DMS 273 (cell line): ENCODE data around the gene TGFBR1.
"Not testable (repeated sequence)": the region's sequence is repeated elsewhere in the genome, so short reads cannot be mapped to it uniquely, and the experiment has no call there.

Source experiments
- DNase-seq: peaks from one replicate; lab custom pipeline; 2025; ENCODE audit not compliant: unreplicated experiment; lab: John Stamatoyannopoulos, UW

TGFBR1 gene

GRCh38 chr9:99184475-99185347 lies 79.8 kb downstream of the TGFBR1 start:
- DNase-seq = peak; percentile 93

DNA sequence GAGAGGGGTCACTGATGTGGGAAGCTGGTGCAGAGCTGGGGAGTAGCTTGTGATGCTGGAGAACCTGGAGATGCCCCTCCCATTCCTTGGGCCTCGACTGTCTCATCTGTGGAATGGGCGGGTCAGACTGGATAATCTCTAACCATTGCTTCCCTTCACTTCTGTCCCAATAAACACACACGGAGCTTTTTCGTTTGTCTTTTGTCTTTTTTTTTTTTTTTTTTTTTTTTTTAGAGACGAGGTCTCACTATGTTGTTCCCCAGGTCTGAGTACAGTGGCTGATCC lies 80.4 kb downstream of the TGFBR1 start:
- DNase-seq = no peak

DNA sequence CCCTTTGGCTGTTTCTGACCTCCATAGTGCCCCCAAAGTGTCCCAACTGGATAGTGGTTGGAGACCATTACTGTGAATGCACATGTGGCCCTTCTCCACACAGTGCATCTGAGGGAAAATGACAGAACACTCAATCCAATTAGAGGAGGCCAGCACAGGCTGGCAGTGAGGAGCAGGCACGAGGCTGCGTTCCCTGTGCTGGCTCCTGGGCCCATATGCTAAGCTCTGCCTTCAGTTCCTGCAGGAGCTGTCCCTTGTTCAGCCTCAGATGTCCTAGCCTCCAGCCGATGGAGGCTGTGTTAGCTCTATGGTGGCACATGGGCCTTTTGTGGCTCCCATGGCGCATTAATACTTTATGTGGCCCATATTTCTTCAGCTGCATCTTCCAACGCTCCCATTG lies 81.0 kb downstream of the TGFBR1 start:
- no peak for DNase-seq

GRCh38 chr9:99187311-99187710 lies 82.4 kb downstream of the TGFBR1 start:
- DNase-seq = no peak

GRCh38 chr9:99189186-99189585 lies 84.3 kb downstream of the TGFBR1 start:
- DNase-seq = no peak

GRCh38 chr9:99189887-99190596 lies 85.1 kb downstream of the TGFBR1 start:
- DNase-seq = no peak

DNA sequence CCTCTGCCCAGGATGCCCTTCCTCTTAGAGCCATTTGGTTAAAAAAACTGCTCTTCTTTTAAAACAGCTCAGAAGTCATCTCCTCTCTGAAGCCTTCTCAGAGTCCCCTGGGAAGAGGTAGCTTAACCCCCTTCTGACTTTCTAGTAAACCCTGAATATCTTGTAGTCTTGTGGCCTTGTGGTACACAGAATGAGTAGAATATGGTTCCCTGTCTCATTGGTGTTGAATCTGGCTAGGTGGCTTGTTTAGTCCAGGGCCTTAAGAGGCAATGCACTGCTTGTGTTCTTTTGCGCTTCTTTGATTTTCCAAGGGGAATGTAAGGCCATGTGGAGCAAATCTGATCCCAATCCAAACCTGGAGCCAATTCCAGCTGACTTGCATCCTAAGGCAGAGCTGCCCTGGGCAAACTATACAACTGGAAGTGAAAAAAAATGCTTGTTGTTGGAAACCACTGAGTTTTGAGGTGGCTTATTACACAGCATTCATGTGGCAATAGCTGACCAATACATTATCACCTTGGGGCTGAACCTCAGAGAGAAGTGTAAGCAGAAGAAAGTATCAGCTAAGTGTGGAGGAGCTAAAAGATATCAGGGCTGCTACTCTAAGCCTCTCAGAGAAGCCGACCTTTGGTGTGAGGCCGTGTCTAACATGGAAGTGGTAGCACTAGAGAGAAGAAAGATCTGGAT lies 85.8 kb downstream of the TGFBR1 start:
- no peak for DNase-seq

DNA sequence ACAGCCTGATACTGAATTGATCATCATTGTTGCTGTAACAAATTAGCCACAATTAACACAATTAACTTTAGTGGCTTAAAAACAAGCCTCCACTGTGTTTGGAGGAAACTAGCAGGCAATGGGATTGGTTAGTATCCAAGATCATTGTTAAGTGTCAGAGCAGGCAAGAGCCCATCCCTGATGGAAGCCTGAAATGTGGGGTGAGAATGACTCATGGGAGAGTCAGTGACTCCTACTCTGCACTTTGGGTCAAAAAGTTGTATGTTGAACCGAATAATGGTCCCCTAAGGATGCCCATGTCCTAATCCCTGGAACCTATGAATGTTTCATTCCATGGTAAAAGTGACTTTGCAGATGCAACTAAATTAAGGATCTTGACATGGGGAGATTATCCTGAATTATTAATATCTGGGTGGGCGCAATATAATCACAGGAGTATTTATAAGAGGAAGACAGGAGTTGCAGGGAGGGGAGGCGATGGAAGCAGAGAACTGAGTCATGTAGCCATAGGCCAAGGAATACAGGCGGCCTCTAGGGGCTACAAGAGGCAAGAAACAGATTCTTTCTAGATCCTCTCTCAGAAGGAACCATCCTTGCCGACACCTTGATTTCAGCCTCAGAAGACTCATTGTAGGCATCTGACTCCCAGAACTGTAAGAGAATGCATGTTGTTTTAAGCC lies 88.0 kb downstream of the TGFBR1 start:
- peak; percentile 14 for DNase-seq

- DNase-seq = no peak
Observed at GRCh38 chr9:99193466-99193821, 88.5 kb downstream of the TGFBR1 start.

DNA sequence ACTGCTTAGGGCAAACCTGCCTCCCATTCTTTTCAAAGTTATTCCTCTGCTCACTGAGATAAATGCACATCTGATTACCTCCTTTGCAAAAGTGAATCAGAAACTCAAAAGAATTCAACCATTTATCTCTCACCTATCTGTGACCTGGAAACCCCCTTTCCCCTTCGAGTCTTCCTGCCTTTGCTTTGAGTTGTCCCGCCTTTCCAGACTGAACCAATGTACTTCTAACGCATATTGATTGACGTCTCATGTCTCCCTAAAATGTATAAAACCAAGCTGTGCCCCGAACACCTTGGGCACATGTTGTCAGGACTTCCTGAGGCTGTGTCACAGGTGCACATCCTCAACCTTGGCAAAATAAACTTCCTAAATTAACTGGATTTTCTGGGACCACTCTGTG lies 91.6 kb downstream of the TGFBR1 start:
- not testable (repeated sequence) for DNase-seq

GRCh38 chr9:99197124-99197630 lies 92.3 kb downstream of the TGFBR1 start:
- DNase-seq = peak; percentile 74

DNA sequence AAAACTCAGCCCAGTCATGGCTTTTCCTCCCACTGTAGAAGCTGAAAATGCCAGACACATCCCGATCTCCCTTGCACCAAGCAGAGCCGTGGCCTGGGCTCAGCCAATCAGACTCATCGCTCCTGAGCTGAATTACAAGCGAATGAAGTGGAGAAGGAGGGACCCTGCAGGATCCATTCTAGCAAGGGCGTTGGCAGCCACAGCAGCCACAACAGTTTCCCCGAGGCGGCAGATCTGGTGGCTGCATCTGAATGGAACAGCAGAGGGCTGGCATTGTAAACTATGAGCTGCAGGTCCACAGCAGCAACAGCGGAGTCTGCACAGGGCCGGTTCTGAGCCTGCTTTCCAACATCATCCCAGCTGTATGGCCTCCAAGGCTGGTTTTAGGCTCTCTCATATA lies 93.1 kb downstream of the TGFBR1 start:
- DNase-seq = no peak

DNA sequence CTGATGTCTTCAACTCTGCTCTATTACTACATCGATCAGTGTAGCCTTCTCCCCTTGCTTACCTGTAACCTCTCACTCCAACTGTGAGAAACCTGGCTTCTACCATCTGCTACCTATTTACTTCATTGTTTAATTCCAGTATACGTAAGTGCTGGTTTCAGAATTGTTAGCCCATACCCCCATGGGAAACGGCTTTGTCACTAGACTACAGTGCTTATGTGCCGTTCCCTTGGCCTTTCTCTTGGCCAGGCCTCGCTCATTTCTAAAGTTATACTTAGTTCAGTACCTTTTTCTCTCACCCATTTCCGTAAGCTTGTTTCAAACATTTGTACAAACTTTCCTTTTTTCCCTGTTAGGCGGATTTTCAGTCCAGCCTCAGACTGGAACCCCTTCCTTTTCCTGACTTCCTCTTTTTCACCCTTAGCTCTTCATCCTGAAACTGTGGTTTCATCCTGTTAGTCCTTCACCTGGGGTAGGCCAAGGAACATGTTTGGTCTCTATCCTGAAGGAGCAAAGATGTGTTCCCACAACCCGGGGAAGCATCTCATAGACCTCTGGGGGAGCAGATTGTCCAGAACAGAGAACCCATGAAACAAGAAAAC lies 95.1 kb downstream of the TGFBR1 start:
- DNase-seq = peak; percentile 41

GRCh38 chr9:99201603-99202002 lies 96.7 kb downstream of the TGFBR1 start:
- DNase-seq = peak; percentile 70
